ENCODE measurements around the gene PRMT1.

The PRMT1 gene

GRCh38 chr19:49636233-49636932 lies 40.7 kb upstream of the PRMT1 start:
- H3K4me3 ChIP-seq (ENCODE audit: low read depth, low read length), result no peak overlapping the region
- no peak for TF ChIP-seq CTCF (conservative IDR thresholded peaks at IDR 0.05; ENCODE audit: low read depth, low read length)
- DNase-seq (ENCODE audit: low read depth), result no peak

GRCh38 chr19:49637821-49638738 lies 39.0 kb upstream of the PRMT1 start:
- peak; percentile 72 for DNase-seq (ENCODE audit: low read depth)
- peak overlapping the region; percentile 73 for H3K4me3 ChIP-seq (ENCODE audit: low read depth, low read length)
- TF ChIP-seq CTCF (conservative IDR thresholded peaks at IDR 0.05; ENCODE audit: low read depth, low read length), result no peak

GRCh38 chr19:49639401-49640112 lies 37.5 kb upstream of the PRMT1 start:
- H3K4me3 ChIP-seq (ENCODE audit: low read depth, low read length), result peak overlapping the region; percentile 73
- TF ChIP-seq CTCF (conservative IDR thresholded peaks at IDR 0.05; ENCODE audit: low read depth, low read length), result no peak
- no peak for DNase-seq (ENCODE audit: low read depth)

- no peak for TF ChIP-seq CTCF (conservative IDR thresholded peaks at IDR 0.05; ENCODE audit: low read depth, low read length)
- peak; percentile 100 for DNase-seq (ENCODE audit: low read depth)
- peak within 1 kb of the TSS; percentile 73 for H3K4me3 ChIP-seq (ENCODE audit: low read depth, low read length)
Observed at GRCh38 chr19:49640113-49640898, 36.8 kb upstream of the PRMT1 start, which contains the start of gene RRAS. Gene RRAS (minus strand): TSS chr19:49640143. CDS start chr19:49640098, 45 bp downstream.

- peak within 1 kb of the TSS; percentile 97 for H3K4me3 ChIP-seq (ENCODE audit: low read depth, low read length)
- peak; percentile 100 for DNase-seq (ENCODE audit: low read depth)
- TF ChIP-seq CTCF (conservative IDR thresholded peaks at IDR 0.05; ENCODE audit: low read depth, low read length), result no peak
Observed at GRCh38 chr19:49641688-49642491, 35.2 kb upstream of the PRMT1 start, which contains the start of gene SCAF1. Gene SCAF1 (plus strand): TSS chr19:49642209. CDS start chr19:49645027, 2,818 bp downstream.

Data from choroid plexus epithelial cell (primary cell).